CD4-positive, alpha-beta T cell treated with Interleukin-15 for 4 hours (primary cell): ENCODE results near the gene JMJD1C.
A peak's percentile ranks its signal among the peaks of the same experiment; 100 is the strongest.

ENCODE experiments used
- DNase-seq: peaks from one replicate; pipeline ENCODE4 v3.0.0-alpha.2; 2020; ENCODE audit warnings: low spot score

Gene JMJD1C

GRCh38 chr10:63133056-63133820 lies 332.5 kb downstream of the JMJD1C start, which contains the start of gene NRBF2:
Gene NRBF2 (plus strand): TSS chr10:63133328. CDS start chr10:63133471, 143 bp downstream.
- peak; percentile 96 for DNase-seq

- DNase-seq = no peak
These were observed 333.1 kb downstream of the JMJD1C start for GRCh38 chr10:63132651-63133055.

- no peak for DNase-seq
These were observed 335.9 kb downstream of the JMJD1C start for GRCh38 chr10:63129888-63130287.

- DNase-seq = no peak
These were observed 337.3 kb downstream of the JMJD1C start for GRCh38 chr10:63128443-63128842.

GRCh38 chr10:63125459-63125858 lies 340.3 kb downstream of the JMJD1C start:
- DNase-seq = no peak

- no peak for DNase-seq
These were observed 341.9 kb downstream of the JMJD1C start for GRCh38 chr10:63123727-63124362.

GRCh38 chr10:63120554-63120953 lies 345.2 kb downstream of the JMJD1C start:
- DNase-seq = no peak

GRCh38 chr10:63119041-63119440 lies 346.7 kb downstream of the JMJD1C start:
- no peak for DNase-seq
